Fibroblast of peridontal ligament (primary cell): Measurements from ENCODE around the gene ASB13.

Source experiments
- DNase-seq: peaks from one replicate; pipeline ENCODE4 v3.0.0-alpha.2; 2010; ENCODE audit errors: extremely low read depth

The ASB13 gene

DNA sequence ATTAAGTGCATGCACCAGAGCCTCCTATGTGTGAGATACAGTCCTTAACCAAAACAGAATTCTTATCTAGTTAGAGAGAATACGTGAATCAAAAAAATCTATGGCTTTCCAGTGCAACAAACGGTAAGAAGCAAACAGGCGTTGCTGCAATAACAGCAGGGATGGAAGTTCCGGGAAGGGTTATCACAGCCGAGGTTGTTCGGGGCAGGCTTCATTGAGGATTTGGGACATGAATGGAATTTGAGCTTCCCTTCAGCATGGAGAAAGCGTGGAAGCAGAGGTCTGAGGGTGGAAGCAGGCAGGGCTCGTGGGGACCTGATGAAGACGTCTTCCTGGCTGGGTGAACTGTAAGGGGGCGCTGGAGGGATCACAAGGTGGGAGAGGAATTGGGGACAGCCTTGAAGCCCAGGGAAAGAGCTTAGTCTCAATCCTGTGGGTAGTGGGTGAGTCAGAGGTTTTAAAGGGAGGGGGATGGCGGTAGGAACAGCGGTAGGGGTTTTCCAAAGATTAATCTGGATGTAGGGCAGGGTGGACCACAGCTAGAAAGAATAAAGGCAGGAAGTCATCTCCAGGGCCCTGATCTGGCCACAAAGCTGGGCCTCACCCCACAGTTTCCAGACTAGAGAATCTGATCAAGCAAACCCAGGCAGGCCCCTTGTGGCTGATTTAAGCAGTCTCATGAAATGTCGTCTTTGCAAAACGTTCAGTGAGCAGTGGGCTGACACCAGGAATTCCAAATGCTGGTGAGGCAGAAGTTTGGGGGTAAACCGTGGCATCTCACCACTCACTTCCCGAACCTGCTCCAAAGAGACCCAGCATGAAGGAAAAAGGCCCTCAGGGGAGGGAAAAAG is 76.5 kb downstream of the ASB13 start:
- DNase-seq: peak; percentile 70

DNA sequence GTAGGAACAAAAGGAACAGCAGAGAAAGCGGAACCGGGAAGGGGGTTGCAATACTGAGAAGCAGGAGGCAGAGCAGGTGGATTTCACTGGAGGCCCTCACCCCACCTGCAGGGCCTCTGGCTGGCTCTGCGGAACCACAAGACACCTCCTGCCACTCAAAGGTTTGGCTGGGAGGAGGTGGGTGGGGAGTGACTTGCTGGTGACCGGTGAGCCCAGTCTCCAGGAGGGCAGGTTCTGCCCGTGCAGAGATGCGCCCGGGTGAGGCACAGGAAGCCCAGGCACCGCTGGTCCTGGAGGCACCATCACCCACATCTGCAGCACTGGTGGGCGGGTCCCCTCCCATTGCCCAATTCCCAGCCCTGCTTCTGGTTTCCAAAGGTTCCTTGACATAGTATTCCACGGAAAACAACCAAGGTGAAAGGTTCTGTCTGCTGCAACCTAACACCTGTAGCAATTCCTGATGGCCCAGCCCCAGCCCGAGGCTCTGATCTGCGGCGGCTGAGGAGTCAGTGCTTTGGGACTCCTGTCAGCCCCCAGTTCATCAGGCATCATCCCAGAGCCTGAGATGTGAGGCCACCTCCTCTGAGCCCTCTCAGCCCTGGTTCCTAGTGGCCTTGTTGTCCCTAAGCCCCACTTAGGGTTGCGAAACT is 77.3 kb downstream of the ASB13 start:
- DNase-seq: no peak
